Measurements from ENCODE around the gene GATB.

GRCh38 chr4:151777471-151777870 is 16.7 kb upstream of the GATB start:
- TF ChIP-seq EZH2 (IDR thresholded peaks at IDR 0.05; ENCODE audit: borderline replicate concordance), result no peak
- TF ChIP-seq, protein P1, sequence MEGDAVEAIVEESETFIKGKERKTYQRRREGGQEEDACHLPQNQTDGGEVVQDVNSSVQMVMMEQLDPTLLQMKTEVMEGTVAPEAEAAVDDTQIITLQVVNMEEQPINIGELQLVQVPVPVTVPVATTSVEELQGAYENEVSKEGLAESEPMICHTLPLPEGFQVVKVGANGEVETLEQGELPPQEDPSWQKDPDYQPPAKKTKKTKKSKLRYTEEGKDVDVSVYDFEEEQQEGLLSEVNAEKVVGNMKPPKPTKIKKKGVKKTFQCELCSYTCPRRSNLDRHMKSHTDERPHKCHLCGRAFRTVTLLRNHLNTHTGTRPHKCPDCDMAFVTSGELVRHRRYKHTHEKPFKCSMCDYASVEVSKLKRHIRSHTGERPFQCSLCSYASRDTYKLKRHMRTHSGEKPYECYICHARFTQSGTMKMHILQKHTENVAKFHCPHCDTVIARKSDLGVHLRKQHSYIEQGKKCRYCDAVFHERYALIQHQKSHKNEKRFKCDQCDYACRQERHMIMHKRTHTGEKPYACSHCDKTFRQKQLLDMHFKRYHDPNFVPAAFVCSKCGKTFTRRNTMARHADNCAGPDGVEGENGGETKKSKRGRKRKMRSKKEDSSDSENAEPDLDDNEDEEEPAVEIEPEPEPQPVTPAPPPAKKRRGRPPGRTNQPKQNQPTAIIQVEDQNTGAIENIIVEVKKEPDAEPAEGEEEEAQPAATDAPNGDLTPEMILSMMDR (IDR thresholded peaks at IDR 0.05; ENCODE audit: poor library complexity), result no peak

Data from hepatocyte (in vitro differentiated cells).